Trophoblast cell (in vitro differentiated cells and primary cell): Measurements from ENCODE around the gene AUH.

ENCODE experiments used
- DNase-seq, 2 donors: peaks; one replicate each; pipeline ENCODE4 v3.0.0-alpha.2; 2016
- H2AFZ ChIP-seq: 2 replicates; pipeline ENCODE4 v1.6.1; 2013; ENCODE audit warnings: low read length, moderate library complexity, mild to moderate bottlenecking; ENCODE audit not compliant: insufficient read depth, poor library complexity
- H2AK5ac ChIP-seq: 2 replicates; pipeline ENCODE4 v1.6.1; 2013; ENCODE audit warnings: mild to moderate bottlenecking, low read length
- H2BK120ac ChIP-seq: 2 replicates; pipeline ENCODE4 v1.6.1; 2013; ENCODE audit warnings: low read length, mild to moderate bottlenecking, moderate library complexity; ENCODE audit not compliant: insufficient read depth, poor library complexity
- H2BK12ac ChIP-seq: 2 replicates; pipeline ENCODE4 v1.6.1; 2013; ENCODE audit warnings: mild to moderate bottlenecking, low read length, moderate library complexity
- H2BK5ac ChIP-seq: 2 replicates; pipeline ENCODE4 v1.6.1; 2013; ENCODE audit warnings: low read length, low read depth, moderate library complexity, mild to moderate bottlenecking; ENCODE audit not compliant: poor library complexity
- H3K14ac ChIP-seq: 2 replicates; pipeline ENCODE4 v1.6.1; 2013; ENCODE audit warnings: mild to moderate bottlenecking, low read length
- H3K18ac ChIP-seq: 2 replicates; pipeline ENCODE4 v1.6.1; 2013; ENCODE audit warnings: mild to moderate bottlenecking, low read length
- H3K23ac ChIP-seq: 2 replicates; pipeline ENCODE4 v1.6.1; 2013; ENCODE audit warnings: low read length
- H3K27ac ChIP-seq: 2 replicates; pipeline ENCODE4 v1.5.1; 2013; ENCODE audit warnings: low read depth, mild to moderate bottlenecking, inconsistent platforms, low read length, moderate library complexity
- H3K27me3 ChIP-seq: 2 replicates; pipeline ENCODE4 v1.6.1; 2013; ENCODE audit warnings: inconsistent platforms, mild to moderate bottlenecking, low read length, moderate library complexity; ENCODE audit not compliant: insufficient read depth
- H3K36me3 ChIP-seq, 2 experiments: 1 replicate in 1 of 2; 2 replicates in 1 of 2; pipeline ENCODE4 v1.6.1; 2013; ENCODE audit warnings: low read length in 2 of 2, mild to moderate bottlenecking in 2 of 2, moderate library complexity in 1 of 2; ENCODE audit not compliant: insufficient read depth in 2 of 2, control insufficient read depth in 1 of 2
- H3K4ac ChIP-seq: 2 replicates; pipeline ENCODE4 v1.6.1; 2013; ENCODE audit warnings: low read depth, mild to moderate bottlenecking, low read length, moderate library complexity
- H3K4me1 ChIP-seq, 2 experiments: 1 replicate in 1 of 2; 2 replicates in 1 of 2; pipeline ENCODE4 v1.6.1; 2013; ENCODE audit warnings: low read length in 2 of 2, mild to moderate bottlenecking in 2 of 2, moderate library complexity in 1 of 2; ENCODE audit not compliant: insufficient read depth in 2 of 2, control insufficient read depth in 1 of 2
- H3K4me2 ChIP-seq: 2 replicates; pipeline ENCODE4 v1.6.1; 2013; ENCODE audit warnings: inconsistent platforms, mild to moderate bottlenecking, low read length, moderate library complexity
- H3K4me3 ChIP-seq: 2 replicates; pipeline ENCODE4 v1.5.1; 2013; ENCODE audit warnings: mild to moderate bottlenecking, low read depth, low read length, inconsistent platforms
- H3K79me1 ChIP-seq: one replicate; pipeline ENCODE4 v1.6.1; 2013; ENCODE audit warnings: low read length
- H3K79me2 ChIP-seq: 2 replicates; pipeline ENCODE4 v1.6.1; 2013; ENCODE audit warnings: low read length, mild to moderate bottlenecking; ENCODE audit not compliant: control insufficient read depth, insufficient read depth, poor library complexity
- H3K9ac ChIP-seq: 2 replicates; pipeline ENCODE4 v1.6.1; 2013; ENCODE audit warnings: mild to moderate bottlenecking, low read length
- H3K9me3 ChIP-seq: 2 replicates; pipeline ENCODE4 v1.6.1; 2013; ENCODE audit warnings: low read depth, mild to moderate bottlenecking, control low read depth, inconsistent platforms, low read length; ENCODE audit not compliant: insufficient read depth
- H4K12ac ChIP-seq: 2 replicates; pipeline ENCODE4 v1.6.1; 2013; ENCODE audit warnings: low read depth, mild to moderate bottlenecking, low read length, moderate library complexity
- H4K8ac ChIP-seq: 2 replicates; pipeline ENCODE4 v1.6.1; 2013; ENCODE audit warnings: low read depth, mild to moderate bottlenecking, low read length, moderate library complexity
- H4K91ac ChIP-seq: one replicate; pipeline ENCODE4 v1.6.1; 2013; ENCODE audit warnings: low read depth, mild to moderate bottlenecking, low read length, moderate library complexity
- WGBS: extraction: QIAGEN DNeasy Blood & Tissue Kit; methylation state at CpG from one replicate; pipeline ENCODE4 v1.1.7; 2013; ENCODE audit warnings: missing lambda C conversion rate; ENCODE audit not compliant: insufficient read length, insufficient coverage; ENCODE audit errors: extremely low coverage; 5-methylcytosine and 5-hydroxymethylcytosine counted together

Gene AUH

DNA sequence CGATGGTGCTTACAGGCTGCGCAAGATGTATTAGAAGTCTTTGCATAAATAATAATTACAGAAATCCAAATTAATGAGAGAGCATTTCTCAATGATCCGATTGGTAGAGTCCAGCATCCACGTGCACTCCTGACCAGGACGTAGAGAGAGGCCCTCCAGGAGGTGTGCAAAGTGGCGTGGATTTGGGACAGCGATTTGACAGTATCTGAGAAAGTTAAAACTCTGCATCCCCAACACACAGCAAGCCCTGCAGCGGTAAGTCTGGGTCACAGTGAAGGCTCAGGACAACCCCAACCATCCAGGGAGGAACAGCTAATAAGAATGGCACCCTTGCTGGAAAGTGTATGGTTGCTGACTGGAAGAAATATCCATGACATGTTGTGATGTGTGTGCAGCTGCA lies 180.2 kb downstream of the AUH start:
- H2BK12ac ChIP-seq, result no peak overlapping the region
- H4K8ac ChIP-seq, result no peak overlapping the region
- H3K4me2 ChIP-seq, result no peak overlapping the region
- no peaks in the 10 kb centered on the region for H3K79me2 ChIP-seq
- no peaks in the 10 kb centered on the region for H3K36me3 ChIP-seq
- no peaks in the 10 kb centered on the region for H3K9me3 ChIP-seq
- no peak for DNase-seq
- H2BK5ac ChIP-seq, result no peak overlapping the region
- H3K4me3 ChIP-seq, result no peak overlapping the region
- no peak overlapping the region for H3K27ac ChIP-seq
- H2BK120ac ChIP-seq, result no peak overlapping the region
- H3K4ac ChIP-seq, result no peak overlapping the region
- H2AFZ ChIP-seq, result no peak overlapping the region
- no peak overlapping the region for H3K18ac ChIP-seq
- no peak overlapping the region for H4K12ac ChIP-seq
- peaks cover 0 to 5% of the 10 kb centered on the region in 2 experiments for H3K4me1 ChIP-seq
- H3K79me1 ChIP-seq, result peaks cover 2% of the 10 kb centered on the region
- no CpG with 5 or more reads among the region's 8 CpGs for WGBS
- H3K23ac ChIP-seq, result no peak overlapping the region
- no peak overlapping the region for H4K91ac ChIP-seq
- H3K27me3 ChIP-seq, result no peaks in the 10 kb centered on the region
- no peak overlapping the region for H3K14ac ChIP-seq
- no peak overlapping the region for H2AK5ac ChIP-seq
- no peak overlapping the region for H3K9ac ChIP-seq

GRCh38 chr9:91180930-91181268 lies 180.8 kb downstream of the AUH start:
- Histone ChIP-seq H3K27me3 (no peaks in the 10 kb centered on the region), H3K9ac (no peak overlapping the region), H2AFZ (no peak overlapping the region), H4K12ac (no peak overlapping the region), H3K36me3 (no peaks in the 10 kb centered on the region), H2BK120ac (no peak overlapping the region), H3K4ac (no peak overlapping the region), H4K8ac (no peak overlapping the region), H3K23ac (no peak overlapping the region), H3K79me1 (peaks cover 2% of the 10 kb centered on the region), H3K9me3 (no peaks in the 10 kb centered on the region), H3K79me2 (no peaks in the 10 kb centered on the region), H3K14ac (peak overlapping the region; percentile 41), H3K4me2 (no peak overlapping the region), H4K91ac (no peak overlapping the region), H3K27ac (no peak overlapping the region), H3K4me3 (no peak overlapping the region), H3K4me1 (peaks cover 0 to 5% of the 10 kb centered on the region in 2 experiments), H2BK12ac (no peak overlapping the region), H3K18ac (no peak overlapping the region), H2AK5ac (peak overlapping the region; percentile 31), H2BK5ac (no peak overlapping the region)
- DNase-seq, result no peak
- no CpG with 5 or more reads among the region's 3 CpGs for WGBS

GRCh38 chr9:91180240-91180929 lies 181.3 kb downstream of the AUH start:
- no peak overlapping the region for H3K9ac ChIP-seq
- H2BK5ac ChIP-seq, result no peak overlapping the region
- no peak overlapping the region for H3K4ac ChIP-seq
- H4K91ac ChIP-seq, result peak overlapping the region; percentile 13
- no peak overlapping the region for H2BK120ac ChIP-seq
- no peak overlapping the region for H3K14ac ChIP-seq
- no peaks in the 10 kb centered on the region for H3K79me2 ChIP-seq
- H3K79me1 ChIP-seq, result peaks cover 2% of the 10 kb centered on the region
- H3K23ac ChIP-seq, result no peak overlapping the region
- H2AK5ac ChIP-seq, result no peak overlapping the region
- no peak overlapping the region for H3K4me2 ChIP-seq
- no peak overlapping the region for H3K18ac ChIP-seq
- H3K27me3 ChIP-seq, result no peaks in the 10 kb centered on the region
- no peak overlapping the region for H3K4me3 ChIP-seq
- H3K4me1 ChIP-seq, result peaks cover 0 to 5% of the 10 kb centered on the region in 2 experiments
- no peak overlapping the region for H3K27ac ChIP-seq
- no peak for DNase-seq
- H3K9me3 ChIP-seq, result no peaks in the 10 kb centered on the region
- H4K8ac ChIP-seq, result no peak overlapping the region
- no peak overlapping the region for H2AFZ ChIP-seq
- WGBS, result no CpG with 5 or more reads among the region's 16 CpGs
- no peak overlapping the region for H4K12ac ChIP-seq
- H2BK12ac ChIP-seq, result peak overlapping the region; percentile 7
- H3K36me3 ChIP-seq, result no peaks in the 10 kb centered on the region

- H3K9ac ChIP-seq, result no peak overlapping the region
- H3K4me3 ChIP-seq, result no peak overlapping the region
- H3K4me1 ChIP-seq, result peaks cover 0 to 5% of the 10 kb centered on the region in 2 experiments
- H3K4me2 ChIP-seq, result no peak overlapping the region
- no peak overlapping the region for H2BK5ac ChIP-seq
- peaks cover 2% of the 10 kb centered on the region for H3K79me1 ChIP-seq
- WGBS, result no CpG with 5 or more reads among the region's 23 CpGs
- no peak for DNase-seq
- H3K79me2 ChIP-seq, result no peaks in the 10 kb centered on the region
- H3K4ac ChIP-seq, result no peak overlapping the region
- H2BK12ac ChIP-seq, result no peak overlapping the region
- no peak overlapping the region for H4K12ac ChIP-seq
- H3K36me3 ChIP-seq, result no peaks in the 10 kb centered on the region
- H3K23ac ChIP-seq, result no peak overlapping the region
- no peak overlapping the region for H3K14ac ChIP-seq
- H3K9me3 ChIP-seq, result no peaks in the 10 kb centered on the region
- no peak overlapping the region for H3K27ac ChIP-seq
- no peak overlapping the region for H3K18ac ChIP-seq
- no peaks in the 10 kb centered on the region for H3K27me3 ChIP-seq
- H2BK120ac ChIP-seq, result no peak overlapping the region
- H4K91ac ChIP-seq, result no peak overlapping the region
- H2AK5ac ChIP-seq, result no peak overlapping the region
- no peak overlapping the region for H4K8ac ChIP-seq
- H2AFZ ChIP-seq, result no peak overlapping the region
These were observed 182.2 kb downstream of the AUH start for GRCh38 chr9:91179237-91180138.
